Kidney epithelial cell (primary cell): Measurements from ENCODE around the gene PAFAH1B1. TPM values are rescaled to one million over a fixed set of nuclear protein-coding genes. Genes with fewer than 3 reads are reported as not detected.

Experiments used
- DNase-seq: peaks from one replicate; pipeline ENCODE4 v3.0.0-alpha.2; 2010; ENCODE audit warnings: low read depth
- H3K27me3 ChIP-seq: 2 replicates; pipeline ENCODE4 v1.6.0; 2011; ENCODE audit warnings: low read length; ENCODE audit not compliant: control insufficient read depth, insufficient read depth
- H3K36me3 ChIP-seq: 2 replicates; pipeline ENCODE4 v1.5.1; 2011; ENCODE audit warnings: low read length; ENCODE audit not compliant: control insufficient read depth, insufficient read depth
- H3K4me3 ChIP-seq: 2 replicates; pipeline ENCODE4 v1.5.1; 2011; ENCODE audit warnings: low read depth, mild to moderate bottlenecking, control low read depth, low read length
- CTCF ChIP-seq: IDR thresholded peaks from 2 replicates; pipeline ENCODE4 v1.5.1; 2011; ENCODE audit warnings: mild to moderate bottlenecking, moderate library complexity, low read length, control low read depth, inconsistent platforms; ENCODE audit not compliant: insufficient read depth, poor library complexity, severe bottlenecking
- total RNA-seq: library from RNA; depleted of rRNA; stranded (reverse); fragments of >200 nt; gene quantifications from 2 replicates; pipeline ENCODE4 v1.2.3, GENCODE V29; 2015

Gene PAFAH1B1
- total RNA-seq, 1 donor from 2014 or later: 54.7 TPM

GRCh38 chr17:2631211-2631610 lies 37.8 kb downstream of the PAFAH1B1 start:
- no peak for DNase-seq
- Histone ChIP-seq H3K27me3 (no peaks in the 10 kb centered on the region), H3K36me3 (no peaks in the 10 kb centered on the region), H3K4me3 (no peak overlapping the region)
- TF ChIP-seq CTCF: no peak

- Histone ChIP-seq H3K27me3 (no peaks in the 10 kb centered on the region), H3K36me3 (no peaks in the 10 kb centered on the region), H3K4me3 (no peak overlapping the region)
- TF ChIP-seq CTCF: no peak
- DNase-seq: peak; percentile 92
These were observed 41.0 kb downstream of the PAFAH1B1 start for GRCh38 chr17:2634361-2634960.

GRCh38 chr17:2635241-2635640 lies 41.8 kb downstream of the PAFAH1B1 start:
- no peak overlapping the region for H3K4me3 ChIP-seq
- no peak for DNase-seq
- no peak for TF ChIP-seq CTCF
- H3K36me3 ChIP-seq: no peaks in the 10 kb centered on the region
- no peaks in the 10 kb centered on the region for H3K27me3 ChIP-seq

GRCh38 chr17:2635675-2636074 lies 42.2 kb downstream of the PAFAH1B1 start:
- H3K36me3 ChIP-seq: no peaks in the 10 kb centered on the region
- no peak overlapping the region for H3K4me3 ChIP-seq
- no peaks in the 10 kb centered on the region for H3K27me3 ChIP-seq
- TF ChIP-seq CTCF: no peak
- no peak for DNase-seq

- no peak for DNase-seq
- Histone ChIP-seq H3K27me3 (no peaks in the 10 kb centered on the region), H3K36me3 (no peaks in the 10 kb centered on the region), H3K4me3 (no peak overlapping the region)
- TF ChIP-seq CTCF: no peak
These were observed 42.9 kb downstream of the PAFAH1B1 start for GRCh38 chr17:2636169-2636930.
